NCI-H2196 treated with DMSO at 0.1 percent for 48 hours (cell line): ENCODE results near the gene DKK2.

Source experiments
- DNase-seq: peaks from one replicate; lab custom pipeline; 2025; ENCODE audit not compliant: unreplicated experiment; lab: John Stamatoyannopoulos, UW

The DKK2 gene

DNA sequence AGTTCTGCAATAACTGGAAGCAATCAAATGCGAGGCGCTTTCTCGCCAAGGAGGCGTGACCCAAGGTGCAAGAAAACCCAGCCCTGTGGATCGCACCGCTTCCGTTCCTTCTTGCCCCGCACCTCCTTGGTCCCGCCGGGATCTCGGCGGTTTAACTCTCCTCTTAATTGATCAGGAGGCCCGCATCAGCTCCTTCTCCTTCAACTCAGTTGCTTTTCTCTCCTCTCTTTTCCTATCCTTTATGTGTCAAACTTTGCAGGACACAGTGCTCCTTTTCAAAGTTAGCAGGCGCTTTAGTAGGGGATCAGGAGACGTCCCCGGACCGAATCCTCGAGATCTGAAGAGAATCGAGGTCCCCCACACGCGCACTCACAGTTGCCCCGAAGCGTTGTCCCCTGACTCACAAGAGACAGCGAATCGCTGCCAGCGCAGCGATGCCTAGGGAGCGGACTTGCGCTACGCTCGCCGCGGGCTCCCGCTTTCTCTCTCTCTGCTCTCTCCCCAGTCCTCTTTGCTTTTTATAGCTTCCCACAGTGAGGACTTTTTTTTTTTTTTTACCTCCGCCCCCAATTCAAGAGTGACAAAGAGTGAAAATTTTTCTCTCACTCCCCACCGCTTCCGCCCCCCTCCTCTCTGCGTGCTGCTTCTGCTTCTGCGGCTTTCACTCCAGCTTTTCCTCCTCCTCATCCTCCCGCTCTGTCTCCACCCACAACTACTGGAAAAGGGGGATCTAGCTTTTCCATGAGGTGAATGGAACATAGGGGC is at the start of gene DKK2:
DKK2 (minus strand) TSS at position 495 of the 765 bp plus-strand sequence. CDS start 722 bp downstream, outside the sequence.
- DNase-seq = no peak

GRCh38 chr4:107077192-107077591 is 41.1 kb upstream of the DKK2 start:
- DNase-seq = no peak

DNA sequence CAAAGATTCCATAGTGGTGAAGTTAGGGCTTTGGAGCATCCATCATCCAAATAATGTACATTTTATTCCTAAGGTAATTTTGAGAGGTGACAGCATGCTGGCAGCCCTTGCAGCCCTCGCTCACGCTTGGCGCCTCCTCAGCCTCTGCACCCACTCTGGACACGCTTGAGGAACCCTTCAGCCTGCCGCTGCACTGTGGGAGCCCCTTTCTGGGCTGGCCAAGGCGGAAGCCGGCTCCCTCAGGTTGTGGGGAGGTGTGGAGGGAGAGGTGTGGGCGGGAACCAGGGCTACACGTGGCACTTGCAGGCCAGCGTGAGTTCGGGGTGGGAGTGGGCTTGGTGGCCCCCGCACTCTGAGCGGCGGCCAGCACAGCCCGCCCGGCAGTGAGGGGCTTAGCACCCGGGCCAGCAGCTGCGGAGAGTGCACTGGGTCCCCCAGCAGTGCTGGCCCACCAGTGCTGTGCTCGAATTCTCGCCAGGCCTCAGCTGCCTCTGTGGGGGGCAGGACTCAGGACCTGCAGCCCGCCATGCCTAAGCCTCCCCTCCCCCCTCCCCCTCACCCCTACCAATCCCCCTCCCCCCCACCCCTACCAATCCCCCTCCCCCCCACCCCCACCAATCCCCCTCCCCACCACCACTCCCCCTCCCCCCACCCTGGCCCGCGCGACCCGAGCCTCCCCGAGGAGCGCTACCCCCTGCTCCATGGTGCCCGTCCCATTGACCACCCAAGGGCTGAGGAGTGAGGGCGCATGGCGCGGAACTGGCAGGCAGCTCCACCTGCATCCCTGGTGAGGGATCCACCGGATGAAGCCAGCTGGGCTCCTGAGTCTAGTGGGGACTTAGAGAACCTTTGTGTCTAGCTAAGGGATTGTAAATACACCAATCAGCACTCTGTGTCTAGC is 37.0 kb upstream of the DKK2 start:
- no peak for DNase-seq

GRCh38 chr4:107071108-107071507 is 35.0 kb upstream of the DKK2 start:
- DNase-seq = no peak

DNA sequence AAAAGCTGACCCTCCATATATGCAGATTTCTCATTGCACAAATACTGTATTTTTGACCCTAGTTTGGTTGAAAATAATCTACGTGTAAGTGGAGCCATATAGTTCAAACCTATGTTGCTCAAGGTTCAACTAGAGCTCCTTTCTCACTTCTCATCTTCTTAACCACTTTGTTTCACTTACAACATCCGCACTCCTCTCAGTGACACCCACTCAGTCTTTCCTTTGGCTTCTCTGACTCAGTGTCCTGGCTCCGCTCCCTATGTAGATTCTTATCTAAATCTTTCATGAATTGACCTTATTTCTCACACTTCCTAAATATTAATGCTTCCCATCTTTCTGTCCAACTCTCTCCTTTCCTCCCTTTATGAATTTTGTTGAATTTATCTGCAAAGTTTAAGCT is 32.9 kb upstream of the DKK2 start:
- DNase-seq = no peak

DNA sequence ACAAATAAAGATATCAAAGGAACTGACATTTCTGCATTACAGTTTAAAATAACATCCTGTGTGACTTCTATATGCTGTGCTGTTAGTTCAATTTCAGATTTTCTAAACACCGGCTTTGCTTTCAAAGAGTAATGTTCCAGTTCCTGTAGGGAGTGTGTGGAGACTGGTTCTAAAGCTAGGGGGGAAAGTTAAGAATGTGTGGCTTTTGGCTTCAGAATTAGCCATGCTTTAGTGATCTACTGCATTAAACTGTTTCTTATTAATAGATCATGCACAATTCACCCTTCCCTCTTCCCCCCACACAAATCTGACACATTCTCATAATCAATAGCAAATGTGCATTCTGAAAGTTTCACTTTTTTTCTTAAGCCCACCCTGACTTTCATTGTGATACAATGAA is 32.0 kb upstream of the DKK2 start:
- no peak for DNase-seq

DNA sequence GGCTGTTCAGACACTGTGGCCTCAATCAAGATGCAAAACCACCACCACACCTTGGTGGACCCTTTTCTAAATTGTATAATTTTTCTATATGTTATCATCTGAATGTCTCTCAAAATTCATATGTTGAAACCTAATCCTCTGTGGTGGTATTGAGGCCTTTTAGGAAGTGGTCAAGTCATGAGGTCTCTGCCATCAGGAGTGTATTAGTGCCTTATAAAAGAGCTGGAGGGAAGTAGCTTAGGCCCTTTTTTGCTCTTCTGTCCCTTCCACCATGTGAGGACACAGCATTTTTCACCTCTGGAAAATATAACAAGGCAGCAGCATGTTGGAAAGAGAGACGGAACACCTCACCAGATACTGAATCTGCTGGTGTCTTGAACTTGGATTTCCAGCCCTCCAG is 30.5 kb upstream of the DKK2 start:
- DNase-seq = no peak

- DNase-seq = no peak
Observed at GRCh38 chr4:107065201-107065600, 29.1 kb upstream of the DKK2 start.

DNA sequence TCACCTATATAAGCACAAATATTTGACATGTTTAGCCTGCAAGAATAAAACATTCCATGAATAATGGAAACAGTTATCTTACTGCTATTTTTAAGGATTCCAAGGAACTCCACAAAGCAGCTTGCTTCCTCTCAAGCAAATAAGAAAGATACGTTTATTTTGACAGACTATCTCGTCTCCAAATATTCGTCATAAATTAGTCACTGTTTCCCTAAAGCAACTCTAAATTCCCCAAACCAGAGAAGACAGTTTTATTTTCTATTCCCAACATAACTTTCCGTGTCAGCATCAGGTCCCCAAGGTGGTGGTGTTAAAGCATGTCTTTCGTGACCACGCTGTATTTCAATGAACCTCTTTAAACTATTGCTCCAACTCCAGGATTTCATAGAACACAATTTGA is 24.3 kb upstream of the DKK2 start:
- DNase-seq = no peak

GRCh38 chr4:107058828-107059227 is 22.7 kb upstream of the DKK2 start:
- DNase-seq = no peak

DNA sequence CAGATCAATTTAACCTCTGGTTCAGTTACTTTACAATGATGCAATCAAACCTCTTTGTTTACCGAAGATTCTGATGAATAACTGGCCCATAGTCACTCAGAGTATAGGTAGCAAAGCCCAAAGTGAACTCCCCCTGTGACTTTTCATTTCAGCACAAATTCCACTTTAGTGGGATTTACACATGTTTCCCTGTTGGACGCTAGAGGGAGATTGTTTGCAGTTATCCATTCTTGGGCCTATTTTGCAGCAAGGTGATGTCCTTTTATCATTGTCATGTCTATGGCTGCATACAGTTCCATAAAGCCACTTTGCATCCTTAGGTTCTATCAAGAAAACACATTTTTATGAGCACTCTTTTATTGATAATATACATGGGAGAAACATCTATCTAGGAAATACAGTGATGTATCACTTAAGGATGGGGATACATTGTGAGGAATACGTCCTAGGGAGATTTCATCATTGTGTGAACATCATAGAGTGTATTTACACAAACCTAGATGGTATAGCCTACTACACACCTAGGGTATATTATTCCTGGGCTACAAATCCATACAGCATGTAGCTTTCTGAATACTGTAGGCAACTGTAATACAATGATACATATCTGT is 14.5 kb upstream of the DKK2 start:
- no peak for DNase-seq

- no peak for DNase-seq
Observed at GRCh38 chr4:107046261-107046660, 10.1 kb upstream of the DKK2 start.

- no peak for DNase-seq
Observed at GRCh38 chr4:107044170-107044569, 8.1 kb upstream of the DKK2 start.

DNA sequence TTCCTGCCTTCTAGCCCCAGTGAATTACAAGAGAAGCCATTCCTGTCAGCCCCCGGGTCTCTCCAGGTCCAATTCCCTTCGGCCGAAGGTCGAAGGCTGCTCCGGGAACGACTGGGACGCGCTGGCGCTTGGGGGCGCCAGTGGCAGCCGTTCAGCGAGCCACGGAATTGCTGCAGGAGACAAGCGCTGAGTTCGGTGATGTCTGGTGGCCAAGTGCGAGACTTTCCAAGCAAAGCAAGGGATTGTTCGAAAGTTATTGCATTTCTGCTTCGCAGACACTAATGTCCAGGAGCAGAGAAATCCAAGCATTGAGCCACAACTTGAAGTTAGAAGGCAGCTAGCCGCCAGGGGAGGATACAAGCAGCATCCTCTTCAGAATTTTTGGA is 1.1 kb upstream of the DKK2 start:
- DNase-seq = peak; percentile 4

- no peak for DNase-seq
Observed at GRCh38 chr4:107036584-107037198, 578 bp upstream of the DKK2 start.

GRCh38 chr4:107034996-107035818 is 906 bp downstream of the DKK2 start:
- no peak for DNase-seq

DNA sequence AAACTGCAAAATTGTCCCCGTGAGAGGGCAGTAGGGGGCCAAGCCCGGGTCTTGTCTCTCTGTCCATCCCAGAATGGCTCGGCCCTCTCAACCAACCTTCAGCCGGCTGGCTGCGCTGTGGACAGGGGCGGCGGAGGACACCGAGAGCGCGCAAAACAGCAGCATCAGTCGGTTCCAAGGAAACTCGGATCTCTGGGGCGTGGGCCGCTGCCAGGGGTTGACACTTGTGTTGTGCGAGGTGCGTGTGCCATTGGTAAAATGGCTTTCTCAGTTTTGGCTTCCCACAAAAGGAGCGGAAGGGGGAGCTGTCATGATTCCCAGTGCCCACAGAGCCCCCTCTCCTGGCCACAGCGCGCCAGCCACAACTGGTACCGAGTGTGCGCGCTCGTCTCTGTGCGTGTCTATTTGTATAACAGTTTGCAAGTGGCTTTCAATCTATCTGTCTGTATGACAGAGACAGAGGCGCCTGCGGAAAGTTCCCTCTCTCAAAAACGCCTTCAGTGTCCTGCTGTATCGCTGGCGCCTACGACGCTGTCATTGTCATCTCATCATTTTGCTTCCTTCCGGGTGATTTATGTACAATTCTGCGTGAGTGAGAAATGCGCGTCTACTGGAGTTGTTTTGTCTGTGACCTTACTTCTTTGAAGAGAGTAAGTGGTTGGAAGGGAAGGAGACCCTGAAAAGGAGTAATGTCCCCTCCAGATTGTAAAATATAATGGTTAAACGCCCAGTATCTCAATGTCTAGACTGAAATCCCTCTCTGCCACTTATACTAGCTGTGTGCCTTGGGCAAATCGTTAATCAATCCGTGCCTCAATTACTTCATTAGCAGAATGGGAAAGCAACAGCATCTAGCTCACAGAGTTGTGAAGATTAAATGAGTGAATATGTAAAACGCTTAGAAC is 1.8 kb downstream of the DKK2 start:
- DNase-seq = no peak

- DNase-seq = no peak
Observed at GRCh38 chr4:107027379-107027778, 8.7 kb downstream of the DKK2 start.

- no peak for DNase-seq
Observed at GRCh38 chr4:107018344-107018735, 17.8 kb downstream of the DKK2 start.
